ENCODE data around the gene HOMER2. TPM values are rescaled to one million over a fixed set of nuclear protein-coding genes. Genes with fewer than 3 reads are reported as not detected.

Gene HOMER2
- total RNA-seq, 2 donors from 2014 or later: 1.8 to 4.9 TPM

GRCh38 chr15:82971218-82971984 lies 18.9 kb upstream of the HOMER2 start:
- Histone ChIP-seq H3K27me3 (replicated peaks; ENCODE audit: insufficient read depth) (no peaks in the 10 kb centered on the region), H3K9me3 (no peaks in the 10 kb centered on the region), H3K4me1 (ENCODE audit: control insufficient read depth in 1 of 2, low read depth in 2 of 2) (peaks cover 0 to 8% of the 10 kb centered on the region in 2 donors), H3K36me3 (no peaks in the 10 kb centered on the region), H3K27ac (no peak overlapping the region), H3K4me3 (no peak overlapping the region)
- DNase-seq (ENCODE audit: low spot score) (no peak), ATAC-seq (ENCODE audit: insufficient number of reproducible peaks, low FRiP score, low read depth) (no peak)
- no peak for TF ChIP-seq CTCF (IDR thresholded peaks at IDR 0.05)

GRCh38 chr15:82970696-82971095 lies 18.2 kb upstream of the HOMER2 start:
- H3K27ac ChIP-seq: no peak overlapping the region
- TF ChIP-seq CTCF (IDR thresholded peaks at IDR 0.05): no peak
- peaks cover 0 to 8% of the 10 kb centered on the region in 2 donors for H3K4me1 ChIP-seq (ENCODE audit: control insufficient read depth in 1 of 2, low read depth in 2 of 2)
- no peaks in the 10 kb centered on the region for H3K9me3 ChIP-seq
- no peak overlapping the region for H3K4me3 ChIP-seq
- H3K36me3 ChIP-seq: no peaks in the 10 kb centered on the region
- ATAC-seq (ENCODE audit: insufficient number of reproducible peaks, low FRiP score, low read depth): no peak
- H3K27me3 ChIP-seq (replicated peaks; ENCODE audit: insufficient read depth): no peaks in the 10 kb centered on the region
- DNase-seq (ENCODE audit: low spot score): no peak

- Histone ChIP-seq H3K4me1 (ENCODE audit: control insufficient read depth in 1 of 2, low read depth in 2 of 2) (peaks cover 0 to 8% of the 10 kb centered on the region in 2 donors), H3K4me3 (no peak overlapping the region), H3K27ac (no peak overlapping the region), H3K27me3 (replicated peaks; ENCODE audit: insufficient read depth) (no peaks in the 10 kb centered on the region), H3K36me3 (no peaks in the 10 kb centered on the region), H3K9me3 (no peaks in the 10 kb centered on the region)
- no peak for TF ChIP-seq CTCF (IDR thresholded peaks at IDR 0.05)
- no peak for DNase-seq (ENCODE audit: low spot score)
- ATAC-seq (ENCODE audit: insufficient number of reproducible peaks, low FRiP score, low read depth): no peak
These were observed 17.7 kb upstream of the HOMER2 start for GRCh38 chr15:82970078-82970686.

- Histone ChIP-seq H3K36me3 (no peaks in the 10 kb centered on the region), H3K27me3 (replicated peaks; ENCODE audit: insufficient read depth) (no peaks in the 10 kb centered on the region), H3K27ac (no peak overlapping the region), H3K4me1 (ENCODE audit: control insufficient read depth in 1 of 2, low read depth in 2 of 2) (peaks cover 0 to 8% of the 10 kb centered on the region in 2 donors), H3K4me3 (no peak overlapping the region), H3K9me3 (no peaks in the 10 kb centered on the region)
- no peak for TF ChIP-seq CTCF (IDR thresholded peaks at IDR 0.05)
- ATAC-seq (ENCODE audit: insufficient number of reproducible peaks, low FRiP score, low read depth) (no peak), DNase-seq (ENCODE audit: low spot score) (no peak)
These were observed 16.8 kb upstream of the HOMER2 start for GRCh38 chr15:82969353-82969752.

GRCh38 chr15:82968066-82968465 lies 15.5 kb upstream of the HOMER2 start:
- Histone ChIP-seq H3K27ac (no peak overlapping the region), H3K27me3 (replicated peaks; ENCODE audit: insufficient read depth) (no peaks in the 10 kb centered on the region), H3K9me3 (no peaks in the 10 kb centered on the region), H3K4me1 (ENCODE audit: control insufficient read depth in 1 of 2, low read depth in 2 of 2) (peaks cover 0 to 8% of the 10 kb centered on the region in 2 donors), H3K36me3 (no peaks in the 10 kb centered on the region), H3K4me3 (no peak overlapping the region)
- no peak for DNase-seq (ENCODE audit: low spot score)
- ATAC-seq (ENCODE audit: insufficient number of reproducible peaks, low FRiP score, low read depth): no peak
- no peak for TF ChIP-seq CTCF (IDR thresholded peaks at IDR 0.05)
